HepG2 (cell line): ENCODE measurements around the gene CENPB. TPM values are rescaled to one million over a fixed set of nuclear protein-coding genes. Genes with fewer than 3 reads are reported as not detected.

ENCODE experiments used
- BCL6 ChIP-seq: IDR thresholded peaks from 2 replicates; pipeline ENCODE4 v1.6.1; 2016; ENCODE audit warnings: missing genetic modification reagents, missing compliant biosample characterization
- CBX1 ChIP-seq: IDR thresholded peaks from one replicate; pipeline ENCODE4 v1.6.1; 2016; ENCODE audit warnings: antibody characterized with exemption, low read depth
- CEBPG ChIP-seq: IDR thresholded peaks from 2 replicates; pipeline ENCODE4 v1.6.1; 2016
- HDAC6 ChIP-seq: fragments of 200-600 bp; sonication (generic); IDR thresholded peaks from 2 replicates; pipeline ENCODE4 v1.7.0; 2017; ENCODE audit warnings: mild to moderate bottlenecking, antibody characterized with exemption, low read length, low read depth
- HMG20B ChIP-seq: conservative IDR thresholded peaks from 2 replicates; pipeline ENCODE4 v1.6.1; 2016; ENCODE audit warnings: missing genetic modification reagents, missing compliant biosample characterization
- KDM2A ChIP-seq: sonication (generic); formaldehyde crosslinking; IDR thresholded peaks from 2 replicates; pipeline ENCODE4 v1.4.0; 2020; ENCODE audit warnings: low read depth, missing genetic modification reagents, borderline replicate concordance
- KLF11 ChIP-seq: IDR thresholded peaks from 2 replicates; pipeline ENCODE4 v1.6.1; 2016; ENCODE audit warnings: missing compliant biosample characterization
- MTA3 ChIP-seq: sonication (generic); formaldehyde crosslinking; IDR thresholded peaks from 2 replicates; pipeline ENCODE4 v1.4.0; 2020; ENCODE audit warnings: missing genetic modification reagents
- MXD3 ChIP-seq: IDR thresholded peaks from 2 replicates; pipeline ENCODE4 v1.6.1; 2016; ENCODE audit warnings: mild to moderate bottlenecking, missing biosample characterization, missing genetic modification reagents
- PHB2 ChIP-seq: fragments of 450-650 bp; IDR thresholded peaks from 2 replicates; pipeline ENCODE4 v1.6.1; 2018; ENCODE audit not compliant: partially characterized antibody
- RAD51 ChIP-seq: fragments of 450-650 bp; IDR thresholded peaks from 2 replicates; pipeline ENCODE4 v1.6.1; 2016; ENCODE audit warnings: borderline replicate concordance
- SOX6 ChIP-seq, 2 experiments: fragments of 450-650 bp in 1 of 2; sonication (generic) in 1 of 2; formaldehyde crosslinking in 1 of 2; IDR thresholded peaks; 2 replicates each; pipeline versions ENCODE4 v1.4.0 to v1.6.1; 2017 to 2020; ENCODE audit warnings: antibody characterized with exemption in 1 of 2, mild to moderate bottlenecking in 1 of 2, missing genetic modification reagents in 1 of 2
- SP4 ChIP-seq: sonication (generic); formaldehyde crosslinking; IDR thresholded peaks from 2 replicates; pipeline ENCODE4 v1.8.1; 2023; ENCODE audit warnings: mild to moderate bottlenecking, missing genetic modification reagents
- SRSF4 ChIP-seq: fragments of 200-400 bp; formaldehyde crosslinking; IDR thresholded peaks from one replicate; pipeline ENCODE4 v1.6.1; 2018; ENCODE audit warnings: mild to moderate bottlenecking, low read depth, low read length, moderate library complexity; ENCODE audit not compliant: poor library complexity, severe bottlenecking
- STAT5B ChIP-seq: sonication (generic); formaldehyde crosslinking; IDR thresholded peaks from 2 replicates; pipeline ENCODE4 v1.4.0; 2020; ENCODE audit warnings: missing genetic modification reagents
- YEATS4 ChIP-seq: sonication (generic); formaldehyde crosslinking; IDR thresholded peaks from 2 replicates; pipeline ENCODE4 v1.4.0; 2020; ENCODE audit warnings: missing genetic modification reagents, borderline replicate concordance
- ZFP62 ChIP-seq: sonication (generic); formaldehyde crosslinking; IDR thresholded peaks from 2 replicates; pipeline ENCODE4 v1.4.0; 2020; ENCODE audit warnings: missing genetic modification reagents
- ZNF160 ChIP-seq: sonication (generic); formaldehyde crosslinking; IDR thresholded peaks from 2 replicates; pipeline ENCODE4 v1.8.0; 2022; ENCODE audit warnings: mild to moderate bottlenecking, inconsistent platforms, missing genetic modification reagents
- ZNF256 ChIP-seq: sonication (generic); formaldehyde crosslinking; conservative IDR thresholded peaks from 2 replicates; pipeline ENCODE4 v1.4.0; 2020; ENCODE audit warnings: missing genetic modification reagents
- ZNF292 ChIP-seq: sonication (generic); formaldehyde crosslinking; IDR thresholded peaks from 2 replicates; pipeline ENCODE4 v1.8.1; 2022; ENCODE audit warnings: mild to moderate bottlenecking, low read depth, missing genetic modification reagents, borderline replicate concordance
- ZNF337 ChIP-seq: sonication (generic); formaldehyde crosslinking; IDR thresholded peaks from 2 replicates; pipeline ENCODE4 v1.5.1; 2020; ENCODE audit warnings: missing genetic modification reagents, low read depth, mild to moderate bottlenecking, borderline replicate concordance
- ZNF563 ChIP-seq: sonication (generic); formaldehyde crosslinking; IDR thresholded peaks from 2 replicates; pipeline ENCODE4 v1.8.0; 2022; ENCODE audit warnings: mild to moderate bottlenecking, moderate library complexity, missing genetic modification reagents
- ZNF615 ChIP-seq: sonication (generic); formaldehyde crosslinking; IDR thresholded peaks from 2 replicates; pipeline ENCODE4 v1.5.0; 2020; ENCODE audit warnings: mild to moderate bottlenecking, missing genetic modification reagents, borderline replicate concordance
- polyA plus RNA-seq, 8 experiments: library from polyadenylated mRNA; depleted of rRNA in 3 of 8; stranded (reverse) in 7 of 8; unstranded in 1 of 8; fragments of >200 nt; fragmentation: Illumina TruSeq in 4 of 8; extraction: Trizol in 4 of 8; gene quantifications; 2 replicates each; pipeline versions ENCODE4 v1.2.1 to v1.2.3, GENCODE V29; 2011 to 2016; ENCODE audit warnings: low read depth in 4 of 8, missing spikeins in 1 of 8, mixed read lengths in 1 of 8; ENCODE audit not compliant: insufficient read depth in 1 of 8
- total RNA-seq, 5 experiments: library from RNA; depleted of rRNA; stranded (reverse); fragments of >200 nt; fragmentation: Illumina TruSeq; extraction: Trizol; gene quantifications; 2 replicates each; pipeline ENCODE4 v1.2.3, GENCODE V29; 2016; ENCODE audit warnings: low read depth in 1 of 5
- TF ChIP-seq, protein P1 (sequence below): sonication (generic); formaldehyde crosslinking; IDR thresholded peaks from 2 replicates; pipeline ENCODE4 v1.4.0; 2020; ENCODE audit warnings: mild to moderate bottlenecking, missing genetic modification reagents
- TF ChIP-seq, protein P2 (sequence below): sonication (generic); formaldehyde crosslinking; IDR thresholded peaks from 2 replicates; pipeline ENCODE4 v1.4.0; 2020; ENCODE audit warnings: missing genetic modification reagents

The CENPB gene
- total and polyA plus RNA-seq, 2 of the 13 experiments (the other 11 are each of a cell fraction or from before 2014, with no cell fraction given): 10.4 to 54.5 TPM

GRCh38 chr20:3811467-3812258, 25.1 kb upstream of the CENPB start (continued):
- TF ChIP-seq ZNF292 (CRISPR knock-in tag) (peak; percentile 98), BCL6 (CRISPR knock-in tag) (peak; percentile 81), KLF11 (CRISPR knock-in tag) (peak; percentile 97; the same call in 1 of the 2 replicates), KDM2A (CRISPR knock-in tag) (peak; percentile 97), SP4 (peak; percentile 81; the same call in 1 of the 2 replicates), ZNF160 (peak; percentile 84; the same call in 1 of the 2 replicates), SRSF4 (no peak), ZNF615 (CRISPR knock-in tag) (no peak), CEBPG (peak; percentile 95), HDAC6 (no peak), ZFP62 (CRISPR knock-in tag) (no peak), MXD3 (CRISPR knock-in tag) (peak; percentile 98), STAT5B (CRISPR knock-in tag) (peak; percentile 15; the same call in 1 of the 2 replicates), ZNF337 (CRISPR knock-in tag) (peak; percentile 98), PHB2 (no peak), YEATS4 (CRISPR knock-in tag) (peak; percentile 92), ZNF563 (CRISPR knock-in tag) (peak; percentile 94; the same call in 1 of the 2 replicates), MTA3 (CRISPR knock-in tag) (no peak), SOX6 (IDR thresholded peaks at IDR 0.05) (no peak), SOX6 (CRISPR knock-in tag; IDR thresholded peaks at IDR 0.05) (peak; percentile 85), HMG20B (CRISPR knock-in tag) (peak; percentile 70), RAD51 (no peak), ZNF256 (no peak; the same call in 1 of the 2 replicates), CBX1 (no peak)
- TF ChIP-seq, protein P1, sequence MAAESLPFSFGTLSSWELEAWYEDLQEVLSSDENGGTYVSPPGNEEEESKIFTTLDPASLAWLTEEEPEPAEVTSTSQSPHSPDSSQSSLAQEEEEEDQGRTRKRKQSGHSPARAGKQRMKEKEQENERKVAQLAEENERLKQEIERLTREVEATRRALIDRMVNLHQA: no peak
- TF ChIP-seq, protein P2, sequence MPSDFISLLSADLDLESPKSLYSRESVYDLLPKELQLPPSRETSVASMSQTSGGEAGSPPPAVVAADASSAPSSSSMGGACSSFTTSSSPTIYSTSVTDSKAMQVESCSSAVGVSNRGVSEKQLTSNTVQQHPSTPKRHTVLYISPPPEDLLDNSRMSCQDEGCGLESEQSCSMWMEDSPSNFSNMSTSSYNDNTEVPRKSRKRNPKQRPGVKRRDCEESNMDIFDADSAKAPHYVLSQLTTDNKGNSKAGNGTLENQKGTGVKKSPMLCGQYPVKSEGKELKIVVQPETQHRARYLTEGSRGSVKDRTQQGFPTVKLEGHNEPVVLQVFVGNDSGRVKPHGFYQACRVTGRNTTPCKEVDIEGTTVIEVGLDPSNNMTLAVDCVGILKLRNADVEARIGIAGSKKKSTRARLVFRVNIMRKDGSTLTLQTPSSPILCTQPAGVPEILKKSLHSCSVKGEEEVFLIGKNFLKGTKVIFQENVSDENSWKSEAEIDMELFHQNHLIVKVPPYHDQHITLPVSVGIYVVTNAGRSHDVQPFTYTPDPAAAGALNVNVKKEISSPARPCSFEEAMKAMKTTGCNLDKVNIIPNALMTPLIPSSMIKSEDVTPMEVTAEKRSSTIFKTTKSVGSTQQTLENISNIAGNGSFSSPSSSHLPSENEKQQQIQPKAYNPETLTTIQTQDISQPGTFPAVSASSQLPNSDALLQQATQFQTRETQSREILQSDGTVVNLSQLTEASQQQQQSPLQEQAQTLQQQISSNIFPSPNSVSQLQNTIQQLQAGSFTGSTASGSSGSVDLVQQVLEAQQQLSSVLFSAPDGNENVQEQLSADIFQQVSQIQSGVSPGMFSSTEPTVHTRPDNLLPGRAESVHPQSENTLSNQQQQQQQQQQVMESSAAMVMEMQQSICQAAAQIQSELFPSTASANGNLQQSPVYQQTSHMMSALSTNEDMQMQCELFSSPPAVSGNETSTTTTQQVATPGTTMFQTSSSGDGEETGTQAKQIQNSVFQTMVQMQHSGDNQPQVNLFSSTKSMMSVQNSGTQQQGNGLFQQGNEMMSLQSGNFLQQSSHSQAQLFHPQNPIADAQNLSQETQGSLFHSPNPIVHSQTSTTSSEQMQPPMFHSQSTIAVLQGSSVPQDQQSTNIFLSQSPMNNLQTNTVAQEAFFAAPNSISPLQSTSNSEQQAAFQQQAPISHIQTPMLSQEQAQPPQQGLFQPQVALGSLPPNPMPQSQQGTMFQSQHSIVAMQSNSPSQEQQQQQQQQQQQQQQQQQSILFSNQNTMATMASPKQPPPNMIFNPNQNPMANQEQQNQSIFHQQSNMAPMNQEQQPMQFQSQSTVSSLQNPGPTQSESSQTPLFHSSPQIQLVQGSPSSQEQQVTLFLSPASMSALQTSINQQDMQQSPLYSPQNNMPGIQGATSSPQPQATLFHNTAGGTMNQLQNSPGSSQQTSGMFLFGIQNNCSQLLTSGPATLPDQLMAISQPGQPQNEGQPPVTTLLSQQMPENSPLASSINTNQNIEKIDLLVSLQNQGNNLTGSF: peak; percentile 96
